C4-2B (cell line): ENCODE data around the gene BRINP1.

Experiments
- CTCF ChIP-seq: fragments of 450-650 bp; conservative IDR thresholded peaks from 2 replicates; pipeline ENCODE4 v1.5.1; 2017; ENCODE audit warnings: mild to moderate bottlenecking
- ZFX ChIP-seq: fragments of 450-650 bp; IDR thresholded peaks from 2 replicates; pipeline ENCODE4 v1.6.1; 2017

- TF ChIP-seq CTCF: no peak
- TF ChIP-seq ZFX: no peak
Observed at GRCh38 chr9:119175581-119175980, 193.7 kb downstream of the BRINP1 start.
